Measurements from ENCODE around the gene COX8A.

COX8A gene

GRCh38 chr11:63974259-63975143, at the start of gene COX8A:
COX8A (plus strand) TSS chr11:63974620; CDS start chr11:63974681, 61 bp downstream.
- H4K20me1 ChIP-seq (ENCODE audit: insufficient read depth, low read length) = peaks cover 21% of the 10 kb centered on the region; the same call in 1 of the 2 replicates
- H3K9me3 ChIP-seq (ENCODE audit: insufficient read depth, low read length, severe bottlenecking) = no peaks in the 10 kb centered on the region
- peak within 1 kb of the TSS; percentile 68 to 82; a peak in 3 of 4 replicates for H3K4me3 ChIP-seq (ENCODE audit: low read depth in 1 of 2, low read length in 2 of 2)
- peaks cover 48% of the 10 kb centered on the region for H3K79me2 ChIP-seq (ENCODE audit: insufficient read depth, low read length)
- peak within 1 kb of the TSS; percentile 87 for H2AFZ ChIP-seq (ENCODE audit: low read depth, low read length)
- peak within 1 kb of the TSS; percentile 68 for H3K4me2 ChIP-seq (ENCODE audit: insufficient read depth, low read length)
- H3K36me3 ChIP-seq (ENCODE audit: insufficient read depth, low read length) = peaks cover 30% of the 10 kb centered on the region
- DNase-seq (peak; percentile 99), ATAC-seq (ENCODE audit: insufficient read depth, low read depth) (peak; percentile 99)
- TF ChIP-seq EZH2 (IDR thresholded peaks at IDR 0.05; ENCODE audit: borderline replicate concordance, low read depth, low read length, severe bottlenecking) (no peak), CTCF (IDR thresholded peaks at IDR 0.05; ENCODE audit: borderline replicate concordance, extremely low read depth, low read length, poor library complexity, severe bottlenecking) (no peak)
- peak within 1 kb of the TSS; percentile 96 for H3K27ac ChIP-seq (ENCODE audit: low read length)
- peak within 1 kb of the TSS; percentile 93 for H3K9ac ChIP-seq (ENCODE audit: low read depth, low read length)
- no peaks in the 10 kb centered on the region for H3K27me3 ChIP-seq (ENCODE audit: insufficient read depth, low read length, poor library complexity)
- peaks cover 27% of the 10 kb centered on the region for H3K4me1 ChIP-seq (ENCODE audit: insufficient read depth, low read length)

- Histone ChIP-seq H3K79me2 (ENCODE audit: insufficient read depth, low read length) (no peaks in the 10 kb centered on the region), H3K9me3 (ENCODE audit: insufficient read depth, low read length, severe bottlenecking) (no peaks in the 10 kb centered on the region)
- TF ChIP-seq EZH2 (IDR thresholded peaks at IDR 0.05; ENCODE audit: borderline replicate concordance, low read depth, low read length, severe bottlenecking) = no peak
- no peak for TF ChIP-seq CTCF (IDR thresholded peaks at IDR 0.05; ENCODE audit: borderline replicate concordance, extremely low read depth, low read length, poor library complexity, severe bottlenecking)
Measured at GRCh38 chr11:63929616-63930015, 44.8 kb upstream of the COX8A start.

GRCh38 chr11:63931045-63931444, 43.4 kb upstream of the COX8A start:
- no peak overlapping the region for H3K4me2 ChIP-seq (ENCODE audit: insufficient read depth, low read length)
- ATAC-seq (ENCODE audit: insufficient read depth, low read depth) = no peak
- no peak overlapping the region for H3K27ac ChIP-seq (ENCODE audit: low read length)

More at GRCh38 chr11:63929616-63930015, 44.8 kb upstream of the COX8A start:
- Histone ChIP-seq H3K27ac (ENCODE audit: low read length) (no peak overlapping the region), H2AFZ (ENCODE audit: low read depth, low read length) (no peak overlapping the region), H3K4me1 (ENCODE audit: insufficient read depth, low read length) (no peaks in the 10 kb centered on the region), H4K20me1 (ENCODE audit: insufficient read depth, low read length) (no peaks in the 10 kb centered on the region), H3K4me2 (ENCODE audit: insufficient read depth, low read length) (no peak overlapping the region), H3K4me3 (ENCODE audit: low read depth in 1 of 2, low read length in 2 of 2) (no peak overlapping the region), H3K36me3 (ENCODE audit: insufficient read depth, low read length) (no peaks in the 10 kb centered on the region), H3K9ac (ENCODE audit: low read depth, low read length) (no peak overlapping the region), H3K27me3 (ENCODE audit: insufficient read depth, low read length, poor library complexity) (no peaks in the 10 kb centered on the region)
- DNase-seq (no peak), ATAC-seq (ENCODE audit: insufficient read depth, low read depth) (no peak)

More at GRCh38 chr11:63931045-63931444, 43.4 kb upstream of the COX8A start:
- Histone ChIP-seq H3K9ac (ENCODE audit: low read depth, low read length) (no peak overlapping the region), H3K79me2 (ENCODE audit: insufficient read depth, low read length) (no peaks in the 10 kb centered on the region), H2AFZ (ENCODE audit: low read depth, low read length) (no peak overlapping the region), H3K4me3 (ENCODE audit: low read depth in 1 of 2, low read length in 2 of 2) (no peak overlapping the region), H3K9me3 (ENCODE audit: insufficient read depth, low read length, severe bottlenecking) (no peaks in the 10 kb centered on the region), H3K4me1 (ENCODE audit: insufficient read depth, low read length) (no peaks in the 10 kb centered on the region), H3K36me3 (ENCODE audit: insufficient read depth, low read length) (no peaks in the 10 kb centered on the region), H3K27me3 (ENCODE audit: insufficient read depth, low read length, poor library complexity) (no peaks in the 10 kb centered on the region), H4K20me1 (ENCODE audit: insufficient read depth, low read length) (no peaks in the 10 kb centered on the region)
- TF ChIP-seq EZH2 (IDR thresholded peaks at IDR 0.05; ENCODE audit: borderline replicate concordance, low read depth, low read length, severe bottlenecking) (no peak), CTCF (IDR thresholded peaks at IDR 0.05; ENCODE audit: borderline replicate concordance, extremely low read depth, low read length, poor library complexity, severe bottlenecking) (no peak)
- no peak for DNase-seq
